K562 (cell line): ENCODE results near the gene FAM83E. TPM values are rescaled to one million over a fixed set of nuclear protein-coding genes. Genes with fewer than 3 reads are reported as not detected.
A peak's percentile ranks its signal among the peaks of the same experiment; 100 is the strongest.

ENCODE experiments used
- E2F8 ChIP-seq: fragments of 450-650 bp; IDR thresholded peaks from 2 replicates; pipeline ENCODE4 v1.7.1; 2018; ENCODE audit warnings: mild to moderate bottlenecking, low read depth; ENCODE audit not compliant: partially characterized antibody
- FOXJ2 ChIP-seq: fragments of 200-800 bp; sonication (Bioruptor generic); IDR thresholded peaks from 2 replicates; pipeline ENCODE4 v1.6.1; 2016; ENCODE audit warnings: missing genetic modification characterization, missing compliant biosample characterization
- HDAC1 ChIP-seq, 2 experiments: fragments of 450-650 bp; IDR thresholded peaks; 2 replicates each; pipeline ENCODE4 v1.6.1; 2016 to 2017; ENCODE audit warnings: inconsistent platforms in 1 of 2, mild to moderate bottlenecking in 1 of 2, moderate library complexity in 1 of 2
- MAFF ChIP-seq: IDR thresholded peaks from 2 replicates; pipeline ENCODE4 v1.6.1; 2012; ENCODE audit warnings: low read length, improper control_type of control experiment
- MXI1 ChIP-seq: IDR thresholded peaks from 2 replicates; pipeline ENCODE4 v1.6.1; 2011; ENCODE audit warnings: low read depth, mild to moderate bottlenecking, improper control_type of control experiment, low read length
- NKRF ChIP-seq: fragments of 450-650 bp; IDR thresholded peaks from 2 replicates; pipeline ENCODE4 v1.6.1; 2016; ENCODE audit warnings: borderline replicate concordance
- POLR2H ChIP-seq: IDR thresholded peaks from 2 replicates; pipeline ENCODE4 v1.6.1; 2016; ENCODE audit warnings: missing genetic modification characterization, low read depth, mild to moderate bottlenecking, control low read depth, missing compliant biosample characterization, moderate library complexity
- RCOR1 ChIP-seq, 2 experiments: IDR thresholded peaks; 2 replicates each; pipeline ENCODE4 v1.6.1; 2012; ENCODE audit warnings: low read depth in 2 of 2, low read length in 2 of 2, borderline replicate concordance in 1 of 2, improper control_type of control experiment in 1 of 2
- REST ChIP-seq, 2 experiments: fragments of 450-650 bp; formaldehyde crosslinking in 1 of 2; IDR thresholded peaks; 2 replicates each; pipeline versions ENCODE4 v1.4.0 to v1.6.1; 2014 to 2020; ENCODE audit warnings: mild to moderate bottlenecking in 2 of 2, borderline replicate concordance in 1 of 2, low read depth in 1 of 2
- SMAD3 ChIP-seq: fragments of 450-650 bp; formaldehyde crosslinking; conservative IDR thresholded peaks from 2 replicates; pipeline ENCODE4 v1.4.0; 2020; ENCODE audit warnings: mild to moderate bottlenecking
- TCF7L2 ChIP-seq: fragments of 150-350 bp; IDR thresholded peaks from 2 replicates; pipeline ENCODE4 v1.6.1; 2016; ENCODE audit warnings: low read depth, mild to moderate bottlenecking, low read length, moderate library complexity
- ZNF24 ChIP-seq: fragments of 450-650 bp; IDR thresholded peaks from 2 replicates; pipeline ENCODE4 v1.6.1; 2016
- ZNF263 ChIP-seq: sonication (generic); formaldehyde crosslinking; IDR thresholded peaks from 2 replicates; pipeline ENCODE4 v1.8.0; 2022; ENCODE audit warnings: mild to moderate bottlenecking, missing genetic modification reagents, borderline replicate concordance
- polyA plus RNA-seq, 8 experiments: library from polyadenylated mRNA; depleted of rRNA in 4 of 8; stranded (reverse) in 5 of 8; unstranded in 3 of 8; fragments of >200 nt; fragmentation: Nextera tagmentation in 2 of 8; fragmentation: Illumina TruSeq in 1 of 8; extraction: Ambion mirVana in 2 of 8; extraction: Trizol in 1 of 8; gene quantifications; 2 replicates each; pipeline versions ENCODE4 v1.2.1 to v1.2.3, GENCODE V29; 2011 to 2014; ENCODE audit warnings: inconsistent platforms in 1 of 8, missing spikeins in 1 of 8
- total RNA-seq, 7 experiments: library from RNA; depleted of rRNA in 6 of 7; stranded (reverse); fragments of >200 nt in 6 of 7; fragmentation: Illumina TruSeq in 2 of 7; extraction: Trizol in 2 of 7; gene quantifications; 2 replicates each; pipeline versions ENCODE4 v1.2.1 to v1.2.3, GENCODE V29; 2011 to 2021; ENCODE audit warnings: low replicate concordance in 1 of 7

The FAM83E gene
- total and polyA plus RNA-seq, 9 of the 15 experiments (the other 6 are each of a cell fraction or from before 2014, with no cell fraction given) = 0.15 to 0.87 (median 0.29) TPM; not detected in 4

- TF ChIP-seq REST (IDR thresholded peaks at IDR 0.05; ENCODE audit: borderline replicate concordance) (peak; percentile 54), REST (CRISPR knock-in tag; IDR thresholded peaks at IDR 0.05; ENCODE audit: low read depth) (no peak), TCF7L2 (peak; percentile 100), RCOR1 (IDR thresholded peaks at IDR 0.05; ENCODE audit: borderline replicate concordance in 1 of 2, low read depth in 2 of 2, low read length in 2 of 2) (peak; percentile 99), E2F8 (peak; percentile 65), FOXJ2 (peak; percentile 28; the same call in 1 of the 2 replicates), ZNF24 (no peak), MAFF (peak; percentile 72), SMAD3 (CRISPR knock-in tag) (0 out of 2 replicates have a peak, but pooled peaks have one; percentile 45), HDAC1 (IDR thresholded peaks at IDR 0.05) (peak in 1 of 2 experiments; percentile 5; a peak in 1 of 4 replicates), NKRF (peak; percentile 45; the same call in 1 of the 2 replicates), ZNF263 (CRISPR knock-in tag) (peak; percentile 35; the same call in 1 of the 2 replicates), POLR2H (peak; percentile 43; the same call in 1 of the 2 replicates), MXI1 (peak; percentile 58; the same call in 1 of the 2 replicates)
Measured at GRCh38 chr19:48637948-48638830, 23.3 kb upstream of the FAM83E start (continued).
